Immature natural killer cell (primary cell): Measurements from ENCODE around the gene EED. TPM values are rescaled to one million over a fixed set of nuclear protein-coding genes. Genes with fewer than 3 reads are reported as not detected.
"Not testable (repeated sequence)": the region's sequence is repeated elsewhere in the genome, so short reads cannot be mapped to it uniquely, and the experiment has no call there.

ENCODE experiments used
- DNase-seq, 3 donors: peaks; one replicate each; pipeline ENCODE4 v3.0.0; 2022; ENCODE audit warnings: mixed read lengths in 1 of 3
- H3K27ac Mint-ChIP-seq, 6 donors: one replicate each; pipeline ENCODE4 v1.8.0; 2020; ENCODE audit warnings: mixed read lengths in 6 of 6, mild to moderate bottlenecking in 5 of 6, inconsistent platforms in 4 of 6, moderate library complexity in 3 of 6
- H3K27me3 Mint-ChIP-seq, 3 donors: one replicate each; pipeline ENCODE4 v1.8.0; 2020 to 2021; ENCODE audit warnings: low read depth in 3 of 3, mild to moderate bottlenecking in 3 of 3, mixed read lengths in 3 of 3, moderate library complexity in 3 of 3, inconsistent platforms in 1 of 3
- H3K36me3 Mint-ChIP-seq, 3 donors: one replicate each; pipeline ENCODE4 v1.8.0; 2020; ENCODE audit warnings: mixed read lengths in 3 of 3, inconsistent platforms in 2 of 3, mild to moderate bottlenecking in 2 of 3
- H3K4me1 Mint-ChIP-seq, 2 donors: one replicate each; pipeline ENCODE4 v1.8.0; 2020; ENCODE audit warnings: inconsistent platforms in 2 of 2, mild to moderate bottlenecking in 2 of 2, mixed read lengths in 2 of 2, moderate library complexity in 1 of 2
- H3K4me3 Mint-ChIP-seq, 5 donors: one replicate each; pipeline ENCODE4 v1.8.0; 2020; ENCODE audit warnings: mild to moderate bottlenecking in 5 of 5, mixed read lengths in 5 of 5, inconsistent platforms in 3 of 5, moderate library complexity in 3 of 5
- H3K9me3 Mint-ChIP-seq, 6 donors: one replicate each; pipeline ENCODE4 v1.8.0; 2020; ENCODE audit warnings: mild to moderate bottlenecking in 6 of 6, mixed read lengths in 6 of 6, inconsistent platforms in 4 of 6, moderate library complexity in 3 of 6
- polyA plus RNA-seq, 3 donors: library from polyadenylated mRNA; unstranded; fragments of 300-500 nt; fragmentation: Illumina TruSeq; gene quantifications; one replicate each; pipeline ENCODE4 v1.2.3, GENCODE V29; 2021

The EED gene
- polyA plus RNA-seq, 3 donors from 2014 or later = 1.6 to 15.6 (median 8.3) TPM

GRCh38 chr11:86228269-86229038 is 16.1 kb upstream of the EED start:
- Mint-ChIP-seq H3K4me1 (no peaks in the 10 kb centered on the region), H3K9me3 (peaks cover 0 to 1% (median 0%) of the 10 kb centered on the region in 6 donors), H3K27me3 (peaks cover 2 to 15% (median 2%) of the 10 kb centered on the region in 3 donors), H3K27ac (no peak overlapping the region), H3K36me3 (no peaks in the 10 kb centered on the region), H3K4me3 (no peak overlapping the region)
- no peak for DNase-seq

- DNase-seq, H3K4me1 Mint-ChIP-seq, H3K9me3 Mint-ChIP-seq, H3K4me3 Mint-ChIP-seq, H3K27ac Mint-ChIP-seq, H3K36me3 Mint-ChIP-seq: not testable (repeated sequence)
- H3K27me3 Mint-ChIP-seq = peaks cover 2 to 15% (median 2%) of the 10 kb centered on the region in 3 donors
These were observed 15.6 kb upstream of the EED start for GRCh38 chr11:86229039-86229330.

- no peaks in the 10 kb centered on the region for H3K4me1 Mint-ChIP-seq
- peaks cover 2 to 10% (median 4%) of the 10 kb centered on the region in 3 donors for H3K27me3 Mint-ChIP-seq
- H3K4me3 Mint-ChIP-seq = no peak overlapping the region
- no peaks in the 10 kb centered on the region for H3K9me3 Mint-ChIP-seq
- no peak overlapping the region for H3K27ac Mint-ChIP-seq
- no peaks in the 10 kb centered on the region for H3K36me3 Mint-ChIP-seq
- DNase-seq = no peak
These were observed 14.3 kb upstream of the EED start for GRCh38 chr11:86230179-86230804.

GRCh38 chr11:86230921-86231434 is 13.6 kb upstream of the EED start:
- no peaks in the 10 kb centered on the region for H3K36me3 Mint-ChIP-seq
- H3K27me3 Mint-ChIP-seq = peaks cover 4 to 10% (median 4%) of the 10 kb centered on the region in 3 donors
- no peak overlapping the region for H3K4me3 Mint-ChIP-seq
- no peak for DNase-seq
- H3K4me1 Mint-ChIP-seq = no peaks in the 10 kb centered on the region
- no peak overlapping the region for H3K27ac Mint-ChIP-seq
- no peaks in the 10 kb centered on the region for H3K9me3 Mint-ChIP-seq

- no peak for DNase-seq
- H3K27ac Mint-ChIP-seq = no peak overlapping the region
- no peaks in the 10 kb centered on the region for H3K4me1 Mint-ChIP-seq
- no peaks in the 10 kb centered on the region for H3K36me3 Mint-ChIP-seq
- no peaks in the 10 kb centered on the region for H3K9me3 Mint-ChIP-seq
- peaks cover 4 to 10% (median 4%) of the 10 kb centered on the region in 3 donors for H3K27me3 Mint-ChIP-seq
- H3K4me3 Mint-ChIP-seq = no peak overlapping the region
These were observed 12.0 kb upstream of the EED start for GRCh38 chr11:86232556-86232955.

- Mint-ChIP-seq H3K27me3 (peaks cover 1 to 10% (median 4%) of the 10 kb centered on the region in 3 donors), H3K9me3 (no peaks in the 10 kb centered on the region), H3K27ac (no peak overlapping the region), H3K36me3 (no peaks in the 10 kb centered on the region), H3K4me1 (no peaks in the 10 kb centered on the region), H3K4me3 (no peak overlapping the region)
- no peak for DNase-seq
These were observed 9.6 kb upstream of the EED start for GRCh38 chr11:86234831-86235461.

- Mint-ChIP-seq H3K4me1 (no peaks in the 10 kb centered on the region), H3K9me3 (no peaks in the 10 kb centered on the region), H3K36me3 (no peaks in the 10 kb centered on the region), H3K4me3 (no peak overlapping the region), H3K27me3 (peaks cover 1 to 5% (median 2%) of the 10 kb centered on the region in 3 donors), H3K27ac (no peak overlapping the region)
- no peak for DNase-seq
These were observed 7.2 kb upstream of the EED start for GRCh38 chr11:86237267-86237804.

GRCh38 chr11:86240164-86240563 is 4.4 kb upstream of the EED start:
- H3K4me1 Mint-ChIP-seq = no peaks in the 10 kb centered on the region
- H3K4me3 Mint-ChIP-seq = no peak overlapping the region
- no peaks in the 10 kb centered on the region for H3K9me3 Mint-ChIP-seq
- no peaks in the 10 kb centered on the region for H3K36me3 Mint-ChIP-seq
- no peak for DNase-seq
- peaks cover 0 to 3% (median 0%) of the 10 kb centered on the region in 3 donors for H3K27me3 Mint-ChIP-seq
- H3K27ac Mint-ChIP-seq = no peak overlapping the region

- Mint-ChIP-seq H3K27me3 (peaks cover 0 to 1% (median 0%) of the 10 kb centered on the region in 3 donors), H3K36me3 (no peaks in the 10 kb centered on the region), H3K4me1 (no peaks in the 10 kb centered on the region), H3K9me3 (no peaks in the 10 kb centered on the region), H3K27ac (no peak overlapping the region), H3K4me3 (no peak overlapping the region)
- no peak for DNase-seq
These were observed 2.5 kb upstream of the EED start for GRCh38 chr11:86241956-86242535.

GRCh38 chr11:86243396-86243795 is 1.2 kb upstream of the EED start:
- Mint-ChIP-seq H3K27ac (no peak overlapping the region), H3K4me1 (peaks cover 0 to 12% of the 10 kb centered on the region in 2 donors), H3K27me3 (peaks cover 0 to 1% (median 0%) of the 10 kb centered on the region in 3 donors), H3K4me3 (no peak overlapping the region), H3K9me3 (no peaks in the 10 kb centered on the region), H3K36me3 (no peaks in the 10 kb centered on the region)
- no peak for DNase-seq

GRCh38 chr11:86244063-86244521 is 461 bp upstream of the EED start:
- Mint-ChIP-seq H3K36me3 (no peaks in the 10 kb centered on the region), H3K27me3 (peaks cover 0 to 1% (median 0%) of the 10 kb centered on the region in 3 donors), H3K4me1 (peaks cover 0 to 17% of the 10 kb centered on the region in 2 donors), H3K27ac (no peak overlapping the region), H3K4me3 (no peak overlapping the region), H3K9me3 (no peaks in the 10 kb centered on the region)
- peak in 2 of 3 donors; percentile 89 to 91 for DNase-seq

GRCh38 chr11:86245369-86246292 is 1.1 kb downstream of the EED start:
- DNase-seq = peak in 2 of 3 donors; percentile 4 to 6
- no peaks in the 10 kb centered on the region for H3K9me3 Mint-ChIP-seq
- H3K27me3 Mint-ChIP-seq = peaks cover 0 to 1% (median 0%) of the 10 kb centered on the region in 3 donors

GRCh38 chr11:86246293-86246675 is 1.7 kb downstream of the EED start:
- no peak for DNase-seq
- no peak overlapping the region for H3K4me3 Mint-ChIP-seq
- H3K27ac Mint-ChIP-seq = peak overlapping the region in 1 of 6 donors; percentile 52
- H3K36me3 Mint-ChIP-seq = peaks cover 0 to 3% (median 0%) of the 10 kb centered on the region in 3 donors
- no peaks in the 10 kb centered on the region for H3K9me3 Mint-ChIP-seq
- H3K27me3 Mint-ChIP-seq = peaks cover 0 to 1% (median 0%) of the 10 kb centered on the region in 3 donors
- H3K4me1 Mint-ChIP-seq = peaks cover 4 to 23% of the 10 kb centered on the region in 2 donors

More at GRCh38 chr11:86245369-86246292, 1.1 kb downstream of the EED start:
- Mint-ChIP-seq H3K4me3 (no peak overlapping the region), H3K4me1 (peaks cover 0 to 22% of the 10 kb centered on the region in 2 donors), H3K36me3 (peaks cover 0 to 3% (median 0%) of the 10 kb centered on the region in 3 donors), H3K27ac (peak overlapping the region in 1 of 6 donors; percentile 52)
